GM10248 (cell line): ENCODE data around the gene RPGRIP1L.

Source experiments
- CTCF ChIA-PET: fragments of 300-600 bp; sonication (Branson Sonifier 250); formaldehyde crosslinking; extraction: SDS; loops from one replicate; lab custom pipeline; 2021; ENCODE audit warnings: antibody characterized with exemption; lab: Yijun Ruan, JAX
- POLR2A ChIA-PET: fragments of 350-650 bp; sonication (Branson Sonifier 250); formaldehyde crosslinking; extraction: SDS; loops from one replicate; lab custom pipeline; 2020; ENCODE audit warnings: antibody characterized with exemption; lab: Yijun Ruan, JAX
- DNase-seq: peaks from one replicate; pipeline ENCODE4 v3.0.0; 2012; ENCODE audit errors: extremely low spot score
- TF ChIP-seq, protein P1 (sequence below): IDR thresholded peaks from 2 replicates; pipeline ENCODE4 v1.5.1; 2012; ENCODE audit warnings: mild to moderate bottlenecking, low read depth; ENCODE audit errors: extremely low read depth, missing control alignments, control extremely low read depth

The RPGRIP1L gene

DNA sequence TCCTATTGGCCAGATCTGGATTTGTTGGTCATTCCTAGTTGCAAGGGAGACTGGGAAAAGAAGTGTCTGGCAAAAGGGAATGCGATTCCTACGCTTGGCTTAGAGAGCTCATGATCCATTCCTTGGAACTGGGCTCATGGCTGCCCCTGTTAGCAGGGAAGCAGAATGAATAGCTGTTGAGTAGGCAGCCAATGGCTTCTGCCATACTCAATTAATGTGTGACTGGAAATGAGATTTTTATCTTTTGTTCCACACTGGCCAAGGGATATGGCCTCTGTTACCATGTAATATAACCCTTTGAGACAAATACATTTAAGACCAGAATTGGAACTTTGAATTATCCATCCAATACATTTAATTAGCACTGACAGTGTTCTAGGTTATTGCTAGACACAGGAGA, 31.2 kb upstream of the RPGRIP1L start:
- TF ChIP-seq, protein P1, sequence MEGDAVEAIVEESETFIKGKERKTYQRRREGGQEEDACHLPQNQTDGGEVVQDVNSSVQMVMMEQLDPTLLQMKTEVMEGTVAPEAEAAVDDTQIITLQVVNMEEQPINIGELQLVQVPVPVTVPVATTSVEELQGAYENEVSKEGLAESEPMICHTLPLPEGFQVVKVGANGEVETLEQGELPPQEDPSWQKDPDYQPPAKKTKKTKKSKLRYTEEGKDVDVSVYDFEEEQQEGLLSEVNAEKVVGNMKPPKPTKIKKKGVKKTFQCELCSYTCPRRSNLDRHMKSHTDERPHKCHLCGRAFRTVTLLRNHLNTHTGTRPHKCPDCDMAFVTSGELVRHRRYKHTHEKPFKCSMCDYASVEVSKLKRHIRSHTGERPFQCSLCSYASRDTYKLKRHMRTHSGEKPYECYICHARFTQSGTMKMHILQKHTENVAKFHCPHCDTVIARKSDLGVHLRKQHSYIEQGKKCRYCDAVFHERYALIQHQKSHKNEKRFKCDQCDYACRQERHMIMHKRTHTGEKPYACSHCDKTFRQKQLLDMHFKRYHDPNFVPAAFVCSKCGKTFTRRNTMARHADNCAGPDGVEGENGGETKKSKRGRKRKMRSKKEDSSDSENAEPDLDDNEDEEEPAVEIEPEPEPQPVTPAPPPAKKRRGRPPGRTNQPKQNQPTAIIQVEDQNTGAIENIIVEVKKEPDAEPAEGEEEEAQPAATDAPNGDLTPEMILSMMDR, result no peak
- no peak for DNase-seq
- ChIA-PET POLR2A (no interaction called here), CTCF (interaction anchor here (1.2 to 1.7 kb wide), 4 partner anchors 9 to 13 kb away, joined by 3 to 9 read pairs (median 5); no protein-coding TSS in a partner anchor)

DNA sequence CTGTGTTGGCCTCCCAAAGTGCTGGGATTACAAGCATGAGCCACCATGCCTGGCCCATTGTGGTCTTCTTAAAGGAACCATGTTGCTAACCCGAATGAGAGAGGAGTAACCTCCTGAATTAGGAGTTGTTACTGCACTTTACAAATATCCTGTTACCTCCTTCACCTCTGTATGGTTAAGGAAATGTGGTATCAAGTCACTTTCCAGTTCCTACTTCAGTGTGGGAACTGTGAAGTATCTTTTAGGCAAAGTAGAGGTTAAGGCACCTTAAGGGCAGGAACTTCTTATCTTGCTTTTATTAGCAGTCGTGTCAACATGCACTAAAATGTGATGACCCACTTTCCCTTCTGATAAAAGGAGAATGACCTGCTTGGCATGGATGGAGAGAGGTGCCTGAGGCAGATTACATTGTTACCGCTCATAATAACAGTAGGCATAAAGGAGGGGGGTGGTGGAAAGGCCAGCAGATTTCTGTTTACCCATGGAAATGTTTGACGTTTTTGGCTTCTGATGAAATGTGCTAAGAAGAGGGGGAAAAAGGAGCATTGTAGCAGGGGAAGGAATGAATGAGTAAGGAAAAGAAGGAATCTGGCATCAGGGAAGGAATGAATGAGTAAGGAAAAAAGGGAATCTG, 28.8 kb upstream of the RPGRIP1L start:
- DNase-seq, result no peak
- CTCF ChIA-PET, result interaction anchor here (1.5 to 4.6 kb wide), 2 partner anchors 10 to 11 kb away, joined by 3 to 24 read pairs; no protein-coding TSS in a partner anchor
- POLR2A ChIA-PET, result no interaction called here
- TF ChIP-seq, protein P1, result no peak

DNA sequence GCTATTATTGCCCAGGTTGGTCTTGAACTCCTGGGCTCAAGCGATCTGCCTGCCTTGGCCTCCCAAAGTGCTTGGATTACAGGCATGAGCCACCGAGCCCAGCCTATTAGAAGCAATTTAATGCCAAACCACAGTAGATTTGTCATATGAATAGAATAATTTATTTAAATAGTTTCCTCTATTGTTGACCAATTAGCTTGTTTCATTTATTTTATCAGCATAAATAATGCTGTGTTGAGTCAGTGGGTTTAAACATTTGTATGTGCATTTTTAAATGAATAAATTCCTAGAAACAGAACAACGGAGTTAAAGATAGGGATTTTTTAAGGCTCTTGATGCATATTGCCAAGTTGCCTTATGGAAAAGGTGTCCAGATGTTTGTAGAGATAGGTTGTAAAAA, 27.0 kb upstream of the RPGRIP1L start:
- ChIA-PET POLR2A (no interaction called here), CTCF (interaction anchor here (1.0 to 4.6 kb wide), 2 partner anchors 9 to 12 kb away, joined by 3 to 24 read pairs; no protein-coding TSS in a partner anchor)
- DNase-seq, result no peak
- TF ChIP-seq, protein P1, result no peak

DNA sequence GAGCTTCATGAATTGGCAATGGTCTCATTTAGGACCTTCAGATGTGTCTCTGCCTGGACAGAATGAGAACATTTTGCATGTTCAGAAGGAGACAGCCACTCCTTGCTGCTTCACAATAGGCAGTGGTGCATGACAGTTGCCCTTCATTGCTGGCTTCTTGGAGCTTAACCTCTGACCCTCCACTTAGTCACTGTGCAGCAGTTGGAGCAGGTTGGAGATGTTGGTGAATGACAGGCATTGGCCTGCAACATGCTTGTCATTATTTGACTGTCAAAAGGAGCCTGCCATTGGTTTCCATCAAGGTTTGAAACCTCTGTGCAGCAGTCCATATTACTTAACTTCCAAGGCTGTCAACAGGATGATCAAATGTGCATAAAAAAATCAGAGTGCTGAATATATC, 23.0 kb upstream of the RPGRIP1L start:
- no peak for DNase-seq
- CTCF ChIA-PET, result no interaction called here
- POLR2A ChIA-PET, result no interaction called here

DNA sequence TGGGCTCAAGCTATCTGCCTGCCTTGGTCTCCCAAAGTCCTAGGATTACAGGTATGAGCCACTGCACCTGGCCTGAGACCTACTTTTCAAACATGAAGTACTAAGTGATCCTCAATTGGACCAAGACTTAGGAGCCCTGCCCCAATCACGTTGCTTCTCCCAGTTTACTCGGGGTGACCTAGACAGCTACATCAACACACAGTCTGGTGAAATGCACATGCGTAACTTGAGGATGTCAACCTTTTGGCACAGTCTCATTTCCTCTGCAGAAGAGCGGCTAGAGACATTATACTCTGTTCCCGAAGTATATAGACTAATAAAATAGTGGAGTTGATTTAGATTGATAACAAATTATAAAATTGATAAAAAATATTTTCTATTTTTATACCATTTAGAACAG, 17.4 kb upstream of the RPGRIP1L start:
- TF ChIP-seq, protein P1, result no peak
- ChIA-PET CTCF (interaction anchor here (1.5 to 6.9 kb wide), 2 partner anchors 10 to 22 kb away, joined by 3 to 25 read pairs; no protein-coding TSS in a partner anchor), POLR2A (no interaction called here)
- no peak for DNase-seq

More for the DNA sequence above, 23.0 kb upstream of the RPGRIP1L start:
- TF ChIP-seq, protein P1, result no peak

DNA sequence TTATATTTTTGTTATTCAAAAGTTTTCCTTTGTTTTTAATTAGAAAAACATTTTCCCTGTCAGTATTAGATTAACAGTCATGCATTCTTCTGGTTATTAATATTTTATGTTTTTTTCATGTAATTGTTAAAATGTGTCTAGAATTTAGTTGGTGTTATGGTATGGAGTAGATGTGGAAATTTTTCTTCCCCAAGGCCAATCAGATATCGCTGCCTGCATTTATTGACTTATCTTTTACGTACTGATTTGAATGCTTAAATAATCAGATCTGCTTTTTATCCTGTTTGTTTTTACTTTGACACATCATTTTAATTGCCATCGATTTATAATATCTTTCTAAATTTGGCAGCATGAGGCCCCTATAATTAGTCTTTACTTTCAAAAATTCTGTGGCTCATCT, 13.9 kb upstream of the RPGRIP1L start:
- no peak for DNase-seq
- POLR2A ChIA-PET, result no interaction called here
- CTCF ChIA-PET, result no interaction called here
- TF ChIP-seq, protein P1, result no peak
